ENCODE results near the gene MAD2L1.
A peak's percentile ranks its signal among the peaks of the same experiment; 100 is the strongest.

MAD2L1 gene

GRCh38 chr4:120079839-120080520 is 13.3 kb upstream of the MAD2L1 start:
- TF ChIP-seq TCF12 (IDR thresholded peaks at IDR 0.05; ENCODE audit: low read depth) (no peak), ZBTB7A (IDR thresholded peaks at IDR 0.05; ENCODE audit: low read depth) (no peak), REST (IDR thresholded peaks at IDR 0.05; ENCODE audit: low read depth) (no peak), MAX (IDR thresholded peaks at IDR 0.05) (no peak), NFIC (IDR thresholded peaks at IDR 0.05) (no peak), EGR1 (IDR thresholded peaks at IDR 0.05) (no peak), CREB1 (IDR thresholded peaks at IDR 0.05; ENCODE audit: low read depth) (no peak), RAD21 (IDR thresholded peaks at IDR 0.05; ENCODE audit: low read depth) (no peak), CEBPB (IDR thresholded peaks at IDR 0.05) (no peak), FOXM1 (IDR thresholded peaks at IDR 0.05; ENCODE audit: borderline replicate concordance, low read depth) (no peak), USF1 (IDR thresholded peaks at IDR 0.05) (no peak), YY1 (IDR thresholded peaks at IDR 0.05; ENCODE audit: low read depth) (no peak), TAF1 (IDR thresholded peaks at IDR 0.05; ENCODE audit: low read depth) (no peak), TEAD4 (IDR thresholded peaks at IDR 0.05) (no peak), EP300 (IDR thresholded peaks at IDR 0.05; ENCODE audit: borderline replicate concordance) (no peak)

- no peak for TF ChIP-seq EP300 (IDR thresholded peaks at IDR 0.05; ENCODE audit: borderline replicate concordance)
These were observed 11.6 kb upstream of the MAD2L1 start for GRCh38 chr4:120078216-120078615.

- TF ChIP-seq RAD21 (IDR thresholded peaks at IDR 0.05; ENCODE audit: low read depth) (peak; percentile 70), REST (IDR thresholded peaks at IDR 0.05; ENCODE audit: low read depth) (no peak)
These were observed 4.6 kb upstream of the MAD2L1 start for GRCh38 chr4:120071192-120071795.

GRCh38 chr4:120070196-120070595 is 3.5 kb upstream of the MAD2L1 start:
- TF ChIP-seq TEAD4 (IDR thresholded peaks at IDR 0.05) = no peak
- no peak for TF ChIP-seq RAD21 (IDR thresholded peaks at IDR 0.05; ENCODE audit: low read depth)
- no peak for TF ChIP-seq EP300 (IDR thresholded peaks at IDR 0.05; ENCODE audit: borderline replicate concordance)
- no peak for TF ChIP-seq ZBTB7A (IDR thresholded peaks at IDR 0.05; ENCODE audit: low read depth)
- TF ChIP-seq EGR1 (IDR thresholded peaks at IDR 0.05) = no peak
- TF ChIP-seq CEBPB (IDR thresholded peaks at IDR 0.05) = no peak
- no peak for TF ChIP-seq TCF12 (IDR thresholded peaks at IDR 0.05; ENCODE audit: low read depth)
- no peak for TF ChIP-seq USF1 (IDR thresholded peaks at IDR 0.05)
- no peak for TF ChIP-seq REST (IDR thresholded peaks at IDR 0.05; ENCODE audit: low read depth)
- no peak for TF ChIP-seq CREB1 (IDR thresholded peaks at IDR 0.05; ENCODE audit: low read depth)
- TF ChIP-seq NFIC (IDR thresholded peaks at IDR 0.05) = no peak
- no peak for TF ChIP-seq FOXM1 (IDR thresholded peaks at IDR 0.05; ENCODE audit: borderline replicate concordance, low read depth)
- no peak for TF ChIP-seq YY1 (IDR thresholded peaks at IDR 0.05; ENCODE audit: low read depth)
- no peak for TF ChIP-seq MAX (IDR thresholded peaks at IDR 0.05)
- TF ChIP-seq TAF1 (IDR thresholded peaks at IDR 0.05; ENCODE audit: low read depth) = no peak
